ENCODE data around the gene NBEAL1. TPM values are rescaled to one million over a fixed set of nuclear protein-coding genes. Genes with fewer than 3 reads are reported as not detected.
A peak's percentile ranks its signal among the peaks of the same experiment; 100 is the strongest.

Gene NBEAL1
- total RNA-seq (2014; rRNA removed; shearing (Covaris generic)), result 11.6 and 13.3 TPM in 2 replicates
- polyA plus RNA-seq (2016; fragmentation: Nextera tagmentation; extraction: Ambion mirVana), result 17.6 and 21.8 TPM in 2 replicates
- long read RNA-seq, partial matches to known transcripts, result 1 of 2 reads
- long read RNA-seq, other reads (novel, unspliced or antisense), result 1 of 2 reads

DNA sequence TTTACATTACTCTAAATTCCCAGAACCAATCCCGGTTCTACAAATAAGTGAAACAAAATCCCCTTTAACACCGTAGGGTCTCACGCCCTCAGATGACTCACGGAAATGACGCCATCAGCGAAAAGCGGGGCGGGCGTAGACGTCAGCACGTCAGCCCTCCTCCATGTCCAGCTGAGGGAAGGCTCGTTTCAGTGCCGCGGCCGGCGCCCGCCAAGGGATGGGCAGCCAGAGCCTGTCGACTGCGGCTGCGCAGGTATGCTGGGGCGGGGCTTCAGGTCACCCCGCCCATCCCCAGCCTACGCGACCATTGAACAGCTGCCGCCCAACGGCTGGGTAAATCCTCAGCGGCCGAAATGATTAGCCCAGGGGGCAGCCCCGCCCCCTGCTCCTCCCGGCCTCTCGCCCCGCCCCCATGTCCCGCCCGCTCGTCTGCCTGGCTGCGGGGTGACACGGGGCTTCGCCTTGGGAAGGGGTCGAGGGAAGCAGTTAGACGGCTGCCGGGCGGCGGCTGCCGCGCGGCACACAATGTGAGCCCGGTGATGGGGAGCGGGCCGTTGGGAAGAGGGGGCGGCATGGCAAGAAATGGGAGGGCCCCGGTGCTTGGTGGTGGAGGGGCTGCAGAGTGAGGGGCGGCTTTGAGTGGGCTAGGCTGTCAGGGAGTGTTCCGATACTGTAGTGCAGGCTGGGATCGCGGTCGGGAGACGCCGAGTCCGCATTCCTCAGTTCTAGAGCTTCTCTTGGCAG is at the start of gene NBEAL1:
NBEAL1 (plus strand) TSS at position 420 of the 744 bp plus-strand sequence. CDS start 1,510 bp downstream, outside the sequence.
- Histone ChIP-seq H3K27me3 (ENCODE audit: insufficient read depth) (no peaks in the 10 kb centered on the region), H3K27ac (ENCODE audit: low read depth) (peak within 1 kb of the TSS; percentile 98), H3F3A (replicated peaks; ENCODE audit: low read depth) (no peaks in the 10 kb centered on the region), H4K20me1 (replicated peaks; ENCODE audit: insufficient read depth) (no peaks in the 10 kb centered on the region), H3K79me2 (replicated peaks; ENCODE audit: insufficient read depth) (peaks cover 7% of the 10 kb centered on the region; the same call in 1 of the 2 replicates), H3K4me3 (peak within 1 kb of the TSS; percentile 75), H3K9me2 (ENCODE audit: insufficient read depth) (no peaks in the 10 kb centered on the region), H3K36me3 (ENCODE audit: insufficient read depth) (no peaks in the 10 kb centered on the region), H3K4me1 (ENCODE audit: insufficient read depth) (0 out of 2 replicates have a peak, but pooled peaks cover 3% of the 10 kb centered on the region), H3K4me2 (peak within 1 kb of the TSS; percentile 85), H2AFZ (peak within 1 kb of the TSS; percentile 77)
- H3K9me3 Mint-ChIP-seq, result no peaks in the 10 kb centered on the region
- TF ChIP-seq CREB1 (CRISPR knock-in tag; IDR thresholded peaks at IDR 0.05; ENCODE audit: low read depth), result peak; percentile 96
- TF ChIP-seq STAT1 (IDR thresholded peaks at IDR 0.05; ENCODE audit: unreplicated experiment), result no peak
- TF ChIP-seq, protein P1, sequence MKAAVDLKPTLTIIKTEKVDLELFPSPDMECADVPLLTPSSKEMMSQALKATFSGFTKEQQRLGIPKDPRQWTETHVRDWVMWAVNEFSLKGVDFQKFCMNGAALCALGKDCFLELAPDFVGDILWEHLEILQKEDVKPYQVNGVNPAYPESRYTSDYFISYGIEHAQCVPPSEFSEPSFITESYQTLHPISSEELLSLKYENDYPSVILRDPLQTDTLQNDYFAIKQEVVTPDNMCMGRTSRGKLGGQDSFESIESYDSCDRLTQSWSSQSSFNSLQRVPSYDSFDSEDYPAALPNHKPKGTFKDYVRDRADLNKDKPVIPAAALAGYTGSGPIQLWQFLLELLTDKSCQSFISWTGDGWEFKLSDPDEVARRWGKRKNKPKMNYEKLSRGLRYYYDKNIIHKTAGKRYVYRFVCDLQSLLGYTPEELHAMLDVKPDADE (IDR thresholded peaks at IDR 0.05), result 0 out of 2 replicates have a peak, but pooled peaks have one; percentile 12
- peak; percentile 85 for TF ChIP-seq POLR2AphosphoS5 (IDR thresholded peaks at IDR 0.05; ENCODE audit: low read depth)
- TF ChIP-seq CTCF (conservative IDR thresholded peaks at IDR 0.05; ENCODE audit: low read depth in 2 of 2), result no peak
- peak; percentile 3; the same call in 1 of the 2 replicates for TF ChIP-seq NANOG (IDR thresholded peaks at IDR 0.05; ENCODE audit: borderline replicate concordance)
- TF ChIP-seq ZNF114 (CRISPR knock-in tag; IDR thresholded peaks at IDR 0.05), result no peak
- no peak for TF ChIP-seq JUNB (IDR thresholded peaks at IDR 0.05; ENCODE audit: unreplicated experiment)
- H3K36me3 Mint-ChIP-seq (ENCODE audit: low read depth), result no peaks in the 10 kb centered on the region
- ATAC-seq (peak; percentile 89), DNase-seq (ENCODE audit: low spot score) (peak; percentile 98)
- H3K27me3 Mint-ChIP-seq (ENCODE audit: insufficient read depth, low read depth, poor library complexity), result peaks cover 7% of the 10 kb centered on the region
- H3K4me1 Mint-ChIP-seq, result peaks cover 24% of the 10 kb centered on the region
- H3K4me3 Mint-ChIP-seq, result peak within 1 kb of the TSS; percentile 94
- H3K27ac Mint-ChIP-seq, result peak within 1 kb of the TSS; percentile 99

- H2AFZ ChIP-seq, result no peak overlapping the region
- no peaks in the 10 kb centered on the region for H3K9me2 ChIP-seq (ENCODE audit: insufficient read depth)
- peak overlapping the region; percentile 95 for H3K27ac Mint-ChIP-seq
- ATAC-seq, result peak; percentile 67
- no peak overlapping the region for H3K4me2 ChIP-seq
- DNase-seq (ENCODE audit: low spot score), result peak; percentile 59
- H3F3A ChIP-seq (replicated peaks; ENCODE audit: low read depth), result no peaks in the 10 kb centered on the region
- H3K36me3 ChIP-seq (ENCODE audit: insufficient read depth), result no peaks in the 10 kb centered on the region
- H3K9me3 Mint-ChIP-seq, result no peaks in the 10 kb centered on the region
- peaks cover 4% of the 10 kb centered on the region; the same call in 2 of the 3 replicates for H3K4me1 Mint-ChIP-seq
- no peaks in the 10 kb centered on the region for H3K27me3 Mint-ChIP-seq (ENCODE audit: insufficient read depth, low read depth, poor library complexity)
- no peaks in the 10 kb centered on the region for H3K79me2 ChIP-seq (replicated peaks; ENCODE audit: insufficient read depth)
- H3K4me3 ChIP-seq, result no peak overlapping the region
- H3K27ac ChIP-seq (ENCODE audit: low read depth), result no peak overlapping the region
- H3K4me1 ChIP-seq (ENCODE audit: insufficient read depth), result no peaks in the 10 kb centered on the region; the same call in 1 of the 2 replicates
- H4K20me1 ChIP-seq (replicated peaks; ENCODE audit: insufficient read depth), result no peaks in the 10 kb centered on the region
- H3K36me3 Mint-ChIP-seq (ENCODE audit: low read depth), result no peaks in the 10 kb centered on the region
- H3K27me3 ChIP-seq (ENCODE audit: insufficient read depth), result no peaks in the 10 kb centered on the region
- H3K4me3 Mint-ChIP-seq, result no peak overlapping the region
- TF ChIP-seq POLR2AphosphoS5 (IDR thresholded peaks at IDR 0.05; ENCODE audit: low read depth), result no peak
- no peak for TF ChIP-seq JUNB (IDR thresholded peaks at IDR 0.05; ENCODE audit: unreplicated experiment)
- TF ChIP-seq, protein P1 (IDR thresholded peaks at IDR 0.05), result no peak
- no peak for TF ChIP-seq CREB1 (CRISPR knock-in tag; IDR thresholded peaks at IDR 0.05; ENCODE audit: low read depth)
- no peak for TF ChIP-seq CTCF (conservative IDR thresholded peaks at IDR 0.05; ENCODE audit: low read depth in 2 of 2)
- no peak for TF ChIP-seq STAT1 (IDR thresholded peaks at IDR 0.05; ENCODE audit: unreplicated experiment)
Measured at GRCh38 chr2:202965810-202966460, 48.7 kb upstream of the NBEAL1 start.

All from GM23338 (cell line).